ENCODE data around the gene CALM3. TPM values are rescaled to one million over a fixed set of nuclear protein-coding genes. Genes with fewer than 3 reads are reported as not detected.

Gene CALM3
- total RNA-seq, 1 donor: 213 TPM

GRCh38 chr19:46620716-46621115 is 19.6 kb downstream of the CALM3 start:
- DNase-seq (ENCODE audit: low read depth): peak; percentile 63

DNA sequence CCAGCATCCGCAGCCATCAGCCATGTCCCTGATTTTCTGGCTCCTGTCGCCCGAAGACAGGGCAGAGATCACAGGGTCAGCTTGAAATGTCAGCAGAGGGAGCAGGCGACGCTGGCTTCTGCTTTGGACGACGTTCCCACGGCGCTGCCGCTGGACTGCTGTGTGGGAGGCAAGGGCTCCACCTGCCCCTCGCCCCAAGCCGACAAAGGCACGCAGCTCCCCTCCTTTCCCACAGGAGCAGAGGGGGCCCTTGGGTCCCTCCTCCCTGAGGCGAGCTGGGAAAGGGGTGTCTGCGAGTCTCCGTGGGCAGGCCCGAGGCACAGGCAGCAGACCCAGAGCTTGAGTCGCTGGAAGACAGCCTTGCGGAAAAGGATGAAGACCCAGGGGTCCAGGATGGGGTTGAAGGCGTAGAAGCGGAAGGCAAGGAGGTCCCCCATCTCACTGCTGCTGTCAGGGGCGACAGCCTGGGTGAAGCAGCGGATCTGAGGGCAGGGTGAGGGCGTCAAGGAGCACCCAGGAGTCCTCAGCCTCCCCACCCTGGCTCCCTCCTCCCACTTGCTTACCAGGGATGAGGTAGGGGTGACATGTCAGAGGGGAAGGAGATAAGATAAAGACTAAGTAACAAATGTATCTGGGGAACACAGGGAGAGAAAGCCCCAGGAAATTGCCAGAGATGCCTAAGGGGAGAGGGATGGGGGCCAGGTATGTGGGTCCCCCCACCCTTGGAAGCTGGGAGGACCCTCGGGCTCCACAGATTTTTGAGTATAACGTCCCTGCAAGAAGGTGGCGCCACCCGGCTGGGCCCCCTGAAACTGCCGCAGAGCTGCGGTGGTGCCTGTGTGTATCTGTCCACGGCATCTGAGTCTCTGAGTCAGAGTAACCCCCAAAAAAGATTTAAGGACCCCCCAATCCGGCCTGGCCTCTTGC is 20.3 kb downstream of the CALM3 start:
- H3K4me3 ChIP-seq (ENCODE audit: low read depth, low read length): no peak overlapping the region
- DNase-seq (ENCODE audit: low read depth): peak; percentile 24
- no peak for TF ChIP-seq CTCF (IDR thresholded peaks at IDR 0.05; ENCODE audit: insufficient read depth, low read depth, low read length)

More at GRCh38 chr19:46620716-46621115, 19.6 kb downstream of the CALM3 start:
- TF ChIP-seq CTCF (IDR thresholded peaks at IDR 0.05; ENCODE audit: insufficient read depth, low read depth, low read length): no peak
- H3K4me3 ChIP-seq (ENCODE audit: low read depth, low read length): no peak overlapping the region

- DNase-seq (ENCODE audit: low read depth): no peak
- H3K4me3 ChIP-seq (ENCODE audit: low read depth, low read length): no peak overlapping the region
- TF ChIP-seq CTCF (IDR thresholded peaks at IDR 0.05; ENCODE audit: insufficient read depth, low read depth, low read length): no peak
Measured at GRCh38 chr19:46622118-46622446, 21.0 kb downstream of the CALM3 start.

DNA sequence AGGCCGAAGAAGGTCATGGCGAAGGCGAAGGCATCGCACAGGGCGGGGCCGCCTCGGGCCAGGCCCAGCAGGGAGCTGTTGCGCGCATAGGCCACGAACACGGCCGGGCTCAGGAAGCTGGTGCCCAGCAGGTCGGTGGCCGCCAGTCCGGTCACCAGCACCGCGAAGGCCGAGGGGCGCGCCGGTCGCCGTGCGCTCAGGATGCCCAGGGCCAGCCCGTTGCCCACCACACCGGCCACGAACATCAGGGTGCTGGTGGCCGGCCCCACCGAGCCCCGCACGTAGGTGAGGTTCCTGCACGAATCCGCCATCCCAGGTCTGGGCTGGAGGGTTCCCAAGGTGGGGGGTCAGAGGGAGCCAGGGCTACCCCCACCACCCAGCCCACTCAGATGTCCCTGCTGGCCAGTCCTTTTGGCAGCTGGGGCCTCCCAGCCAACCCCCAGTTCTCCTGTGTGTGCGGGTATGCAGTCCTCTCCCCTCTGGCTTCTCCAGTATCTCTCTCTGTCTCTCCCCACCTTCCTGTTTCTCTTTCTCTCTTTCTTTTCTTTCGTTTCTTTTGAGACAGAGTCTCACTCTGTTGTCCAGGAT is 22.9 kb downstream of the CALM3 start:
- H3K4me3 ChIP-seq (ENCODE audit: low read depth, low read length): no peak overlapping the region
- no peak for TF ChIP-seq CTCF (IDR thresholded peaks at IDR 0.05; ENCODE audit: insufficient read depth, low read depth, low read length)
- DNase-seq (ENCODE audit: low read depth): no peak

DNA sequence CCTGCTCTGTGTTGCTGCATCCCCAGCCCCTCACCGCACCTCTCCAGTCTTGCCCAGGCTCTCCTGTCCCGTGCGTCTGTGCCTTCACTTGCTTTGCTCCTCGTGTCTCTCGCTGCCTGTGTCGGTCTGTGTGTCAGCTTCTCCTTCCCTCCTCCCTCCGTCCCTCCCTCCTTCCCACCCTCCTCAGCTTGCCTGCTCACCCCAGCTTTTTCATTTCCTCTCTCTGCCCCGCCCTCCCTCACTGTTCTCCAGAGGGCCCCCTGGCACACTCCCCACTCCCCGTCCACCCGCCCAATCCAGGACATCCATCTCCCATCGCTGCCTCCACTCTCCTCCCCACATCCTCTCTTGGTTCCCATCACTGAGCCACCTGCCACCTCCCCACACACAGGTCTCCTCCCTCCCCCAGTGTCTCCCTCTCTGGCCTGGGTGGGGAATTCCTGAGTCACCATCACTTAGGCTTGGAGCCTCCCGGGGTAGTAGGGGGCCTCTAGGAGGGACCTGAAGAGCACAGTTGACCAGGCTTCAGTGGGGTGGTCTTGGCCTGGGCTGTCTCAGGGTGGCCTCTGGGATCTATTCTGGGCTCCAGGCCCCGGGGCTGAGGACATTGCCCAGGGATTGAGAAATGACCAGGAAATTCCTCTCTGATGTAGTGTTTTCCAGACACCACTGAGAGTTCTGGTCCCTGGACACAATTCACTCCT is 24.0 kb downstream of the CALM3 start, which contains the start of gene PTGIR:
PTGIR (minus strand) TSS at position 132 of the 704 bp plus-strand sequence. CDS start 864 bp downstream, outside the sequence.
- H3K4me3 ChIP-seq (ENCODE audit: low read depth, low read length): peak within 1 kb of the TSS; percentile 40
- peak; percentile 72 for DNase-seq (ENCODE audit: low read depth)

More for the DNA sequence above, 24.0 kb downstream of the CALM3 start, which contains the start of gene PTGIR:
- peak; percentile 9 for TF ChIP-seq CTCF (IDR thresholded peaks at IDR 0.05; ENCODE audit: insufficient read depth, low read depth, low read length)

Measured in fibroblast of villous mesenchyme (primary cell).